Tibial artery (tissue), 4 donors: ENCODE data around the gene TMSB4X.

ENCODE experiments used
- DNase-seq, 2 donors: peaks; one replicate each; pipeline ENCODE4 v3.0.0-alpha.2; 2019
- H3K27ac ChIP-seq, 2 donors: fragments of 200-600 bp; sonication (generic) in 1 of 2; 1 replicate in 1 of 2; 2 replicates in 1 of 2; pipeline ENCODE4 v1.5.1; 2018 to 2019; ENCODE audit warnings: mild to moderate bottlenecking in 1 of 2
- H3K27me3 ChIP-seq, 2 donors: fragments of 200-600 bp; sonication (generic) in 1 of 2; one replicate each; pipeline versions ENCODE4 v1.5.1 to v1.6.0; 2016 to 2019
- H3K36me3 ChIP-seq, 3 donors: fragments of 200-600 bp; sonication (generic) in 2 of 3; one replicate each; pipeline ENCODE4 v1.5.1; 2016 to 2019; ENCODE audit warnings: mild to moderate bottlenecking in 2 of 3
- H3K4me1 ChIP-seq, 4 donors: fragments of 200-600 bp; sonication (generic) in 2 of 4; 1 replicate in 3 of 4; 2 replicates in 1 of 4; pipeline ENCODE4 v1.5.1; 2016 to 2019
- H3K4me3 ChIP-seq, 2 donors: fragments of 200-600 bp; sonication (generic) in 1 of 2; 1 replicate in 1 of 2; 2 replicates in 1 of 2; pipeline ENCODE4 v1.5.1; 2018 to 2019; ENCODE audit warnings: mild to moderate bottlenecking in 2 of 2
- H3K9me3 ChIP-seq, 3 donors: fragments of 200-600 bp; sonication (generic) in 1 of 3; one replicate each; pipeline ENCODE4 v1.5.1; 2016 to 2019
- intact Hi-C: fragments of 100-400 bp; cut with DNase I; formaldehyde crosslinking; loops from one replicate; pipeline ENCODE4 v1.15.0; 2023; ENCODE audit warnings: low total_unique reads
- TF ChIP-seq, protein P1 (sequence below), 2 experiments: fragments of 200-600 bp in 1 of 2; fragments of 450-650 bp in 1 of 2; IDR thresholded peaks; one replicate each; pipeline ENCODE4 v1.5.1; 2017 to 2019; ENCODE audit warnings: antibody characterized with exemption in 2 of 2, mild to moderate bottlenecking in 1 of 2, moderate library complexity in 1 of 2

TMSB4X gene

DNA sequence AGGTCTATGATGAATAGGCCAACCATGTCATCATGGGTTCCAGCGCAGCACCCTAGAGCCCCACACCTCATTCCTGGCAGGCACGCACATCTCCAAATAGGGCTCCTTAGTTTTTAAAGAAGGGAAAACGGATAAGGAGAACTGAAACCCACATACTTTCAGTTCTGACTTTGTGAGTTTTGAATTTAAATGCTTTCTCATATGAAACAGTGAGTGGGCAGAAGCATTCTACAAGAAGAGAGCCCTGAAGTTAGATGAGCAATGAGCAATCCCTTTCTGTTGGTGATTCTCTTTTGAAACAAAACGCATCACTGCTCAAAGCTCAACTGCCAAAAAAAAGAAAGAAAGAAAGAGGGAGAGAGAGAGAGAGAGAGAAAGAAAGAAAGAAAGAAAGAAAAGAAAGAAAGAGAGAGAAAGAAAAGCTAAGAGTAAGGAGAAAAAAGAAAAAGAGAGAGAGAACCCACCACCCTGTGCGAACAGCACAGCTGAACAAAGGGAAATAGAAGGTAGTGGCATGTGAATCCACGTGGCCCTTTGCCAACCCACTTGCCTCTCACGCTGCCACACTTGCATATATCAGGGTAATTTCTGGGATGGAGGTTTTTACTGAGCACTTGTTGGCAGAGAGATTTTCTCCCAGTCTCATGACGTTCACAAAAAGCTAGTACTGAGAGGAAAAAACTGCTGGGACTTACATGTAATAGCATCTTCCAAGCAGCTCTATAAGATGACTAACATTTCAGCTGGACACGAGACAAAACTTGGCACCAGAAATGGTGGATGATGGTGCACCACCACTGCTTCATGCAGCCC lies 31.0 kb downstream of the TMSB4X start:
- Histone ChIP-seq H3K4me1 (peaks cover 0 to 40% (median 9%) of the 10 kb centered on the region in 4 donors), H3K27ac (peak overlapping the region; percentile 63 to 65), H3K4me3 (no peak overlapping the region), H3K27me3 (no peaks in the 10 kb centered on the region), H3K9me3 (no peaks in the 10 kb centered on the region), H3K36me3 (no peaks in the 10 kb centered on the region)
- DNase-seq = peak in 1 of 2 donors; percentile 43
- intact Hi-C loops = no loop called here
- TF ChIP-seq, protein P1, sequence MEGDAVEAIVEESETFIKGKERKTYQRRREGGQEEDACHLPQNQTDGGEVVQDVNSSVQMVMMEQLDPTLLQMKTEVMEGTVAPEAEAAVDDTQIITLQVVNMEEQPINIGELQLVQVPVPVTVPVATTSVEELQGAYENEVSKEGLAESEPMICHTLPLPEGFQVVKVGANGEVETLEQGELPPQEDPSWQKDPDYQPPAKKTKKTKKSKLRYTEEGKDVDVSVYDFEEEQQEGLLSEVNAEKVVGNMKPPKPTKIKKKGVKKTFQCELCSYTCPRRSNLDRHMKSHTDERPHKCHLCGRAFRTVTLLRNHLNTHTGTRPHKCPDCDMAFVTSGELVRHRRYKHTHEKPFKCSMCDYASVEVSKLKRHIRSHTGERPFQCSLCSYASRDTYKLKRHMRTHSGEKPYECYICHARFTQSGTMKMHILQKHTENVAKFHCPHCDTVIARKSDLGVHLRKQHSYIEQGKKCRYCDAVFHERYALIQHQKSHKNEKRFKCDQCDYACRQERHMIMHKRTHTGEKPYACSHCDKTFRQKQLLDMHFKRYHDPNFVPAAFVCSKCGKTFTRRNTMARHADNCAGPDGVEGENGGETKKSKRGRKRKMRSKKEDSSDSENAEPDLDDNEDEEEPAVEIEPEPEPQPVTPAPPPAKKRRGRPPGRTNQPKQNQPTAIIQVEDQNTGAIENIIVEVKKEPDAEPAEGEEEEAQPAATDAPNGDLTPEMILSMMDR (IDR thresholded peaks at IDR 0.05) = no peak

- TF ChIP-seq, protein P1 (IDR thresholded peaks at IDR 0.05) = no peak
- no peaks in the 10 kb centered on the region for H3K9me3 ChIP-seq
- H3K36me3 ChIP-seq = no peaks in the 10 kb centered on the region
- no peaks in the 10 kb centered on the region for H3K27me3 ChIP-seq
- H3K27ac ChIP-seq = peak overlapping the region in 1 of 2 donors; percentile 63
- H3K4me1 ChIP-seq = peaks cover 0 to 40% (median 9%) of the 10 kb centered on the region in 4 donors
- DNase-seq = no peak
- H3K4me3 ChIP-seq = no peak overlapping the region
- intact Hi-C loops = no loop called here
Measured at GRCh38 chrX:13007519-13008188, 32.7 kb downstream of the TMSB4X start.

DNA sequence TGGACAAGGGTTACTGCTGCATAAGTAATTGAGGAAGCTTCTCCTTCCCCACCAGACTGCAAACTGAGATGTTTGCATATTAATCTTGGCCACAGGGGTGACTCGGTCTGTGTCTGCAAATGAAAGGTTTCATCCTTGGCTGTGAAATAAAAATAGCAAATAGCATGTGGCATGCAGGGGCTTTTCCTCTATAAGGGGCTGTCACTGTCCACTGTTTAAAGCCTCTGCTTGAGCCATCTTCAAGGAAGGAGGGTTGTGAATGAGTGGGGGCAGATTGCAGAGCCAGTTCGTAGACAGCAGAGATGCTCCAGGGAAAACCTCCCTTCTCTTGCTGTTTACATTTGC lies 33.3 kb downstream of the TMSB4X start:
- Histone ChIP-seq H3K4me1 (peaks cover 0 to 40% (median 9%) of the 10 kb centered on the region in 4 donors), H3K27me3 (no peaks in the 10 kb centered on the region), H3K36me3 (no peaks in the 10 kb centered on the region), H3K27ac (peak overlapping the region in 1 of 2 donors; percentile 19), H3K4me3 (no peak overlapping the region), H3K9me3 (no peaks in the 10 kb centered on the region)
- intact Hi-C loops = no loop called here
- TF ChIP-seq, protein P1 (IDR thresholded peaks at IDR 0.05) = no peak
- DNase-seq = no peak

DNA sequence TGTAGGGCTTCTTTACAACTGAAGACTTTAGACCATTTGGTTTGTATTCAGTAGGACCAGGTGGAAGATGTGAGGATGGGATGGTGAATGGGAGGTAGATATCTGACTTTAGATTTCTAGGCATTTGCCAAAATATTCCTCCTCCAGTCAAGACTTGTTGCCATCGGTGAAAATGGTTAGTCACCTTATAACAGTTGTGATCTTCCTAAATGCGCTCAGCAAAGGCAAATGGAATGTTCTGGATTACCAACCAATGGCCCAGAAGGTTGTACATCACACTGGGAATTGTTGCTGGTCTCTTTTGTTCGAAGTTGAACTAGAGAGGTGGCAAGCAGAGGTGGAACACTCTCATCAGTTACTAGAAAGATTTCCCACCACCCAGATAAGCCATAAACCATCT lies 33.9 kb downstream of the TMSB4X start:
- Histone ChIP-seq H3K9me3 (no peaks in the 10 kb centered on the region), H3K4me1 (peaks cover 0 to 40% (median 9%) of the 10 kb centered on the region in 4 donors), H3K27me3 (no peaks in the 10 kb centered on the region), H3K36me3 (no peaks in the 10 kb centered on the region), H3K4me3 (no peak overlapping the region), H3K27ac (peak overlapping the region in 1 of 2 donors; percentile 28)
- no peak for DNase-seq
- TF ChIP-seq, protein P1 (IDR thresholded peaks at IDR 0.05) = no peak
- intact Hi-C loops = no loop called here

DNA sequence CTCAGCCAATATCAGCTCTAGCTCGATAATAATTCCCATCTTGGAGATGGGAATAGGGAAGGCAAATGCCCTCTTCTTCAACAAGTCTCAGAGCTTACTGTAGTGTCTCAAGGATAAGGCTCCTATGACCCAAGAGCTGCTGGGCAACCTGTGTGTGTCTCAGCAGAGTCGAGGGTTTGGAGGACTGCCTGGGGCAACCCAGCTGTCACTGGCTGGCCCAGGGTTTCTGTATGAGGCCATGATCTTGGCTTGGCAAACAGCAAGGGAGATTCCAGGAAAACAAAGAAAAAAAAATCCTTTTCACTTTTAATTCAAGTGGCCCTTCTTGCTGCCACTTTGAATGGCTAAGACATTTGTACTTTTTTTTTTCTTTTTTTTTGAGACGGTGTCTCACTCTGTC lies 34.4 kb downstream of the TMSB4X start:
- Histone ChIP-seq H3K4me3 (no peak overlapping the region), H3K27me3 (no peaks in the 10 kb centered on the region), H3K9me3 (no peaks in the 10 kb centered on the region), H3K27ac (peak overlapping the region in 1 of 2 donors; percentile 28), H3K36me3 (no peaks in the 10 kb centered on the region), H3K4me1 (peaks cover 0 to 40% (median 9%) of the 10 kb centered on the region in 4 donors)
- TF ChIP-seq, protein P1 (IDR thresholded peaks at IDR 0.05) = no peak
- DNase-seq = no peak
- intact Hi-C loops = no loop called here
